GM19240 (cell line): ENCODE data around the gene PRR5L.
"Not testable (repeated sequence)": the region's sequence is repeated elsewhere in the genome, so short reads cannot be mapped to it uniquely, and the experiment has no call there.

ENCODE experiments used
- DNase-seq: peaks from one replicate; pipeline ENCODE4 v3.0.0; 2011; ENCODE audit warnings: low spot score; ENCODE audit not compliant: insufficient read length

PRR5L gene

GRCh38 chr11:36325403-36325802, 29.3 kb downstream of the PRR5L start:
- DNase-seq: not testable (repeated sequence)

GRCh38 chr11:36326524-36327419, 30.7 kb downstream of the PRR5L start:
- no peak for DNase-seq

DNA sequence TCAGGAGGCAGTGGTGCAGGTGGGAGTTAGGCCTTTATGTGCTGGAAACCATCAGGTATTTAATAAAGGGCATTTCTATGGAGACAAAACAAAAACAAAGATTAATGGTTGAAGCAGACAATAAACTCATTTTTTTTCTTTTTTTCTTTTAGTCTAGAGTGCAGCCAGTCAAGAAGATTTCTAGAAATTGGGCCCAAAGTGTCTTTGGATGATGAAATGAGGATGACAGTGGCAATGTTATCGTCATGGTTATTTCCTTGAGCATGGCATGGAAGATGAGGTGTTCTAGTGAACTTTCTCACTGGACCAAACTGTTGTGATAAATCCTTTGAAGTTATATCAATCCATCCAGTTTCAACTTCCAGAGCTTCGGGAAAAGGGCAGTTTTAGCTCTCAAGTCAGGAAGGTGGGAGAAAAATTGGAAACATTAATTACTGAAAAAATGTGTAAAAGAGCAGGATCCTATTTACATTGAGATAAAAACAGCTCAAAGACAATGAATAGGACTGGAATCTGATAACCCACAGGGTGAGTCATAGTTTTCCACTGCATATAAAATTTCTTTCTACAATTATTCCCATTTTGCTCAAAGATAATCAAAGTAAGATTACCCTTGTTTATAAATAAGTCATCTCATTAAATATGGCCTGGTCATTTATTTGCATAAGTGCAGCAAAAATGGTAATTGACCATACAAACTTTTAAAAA, 33.0 kb downstream of the PRR5L start:
- DNase-seq: no peak

GRCh38 chr11:36330411-36330810, 34.3 kb downstream of the PRR5L start:
- no peak for DNase-seq

DNA sequence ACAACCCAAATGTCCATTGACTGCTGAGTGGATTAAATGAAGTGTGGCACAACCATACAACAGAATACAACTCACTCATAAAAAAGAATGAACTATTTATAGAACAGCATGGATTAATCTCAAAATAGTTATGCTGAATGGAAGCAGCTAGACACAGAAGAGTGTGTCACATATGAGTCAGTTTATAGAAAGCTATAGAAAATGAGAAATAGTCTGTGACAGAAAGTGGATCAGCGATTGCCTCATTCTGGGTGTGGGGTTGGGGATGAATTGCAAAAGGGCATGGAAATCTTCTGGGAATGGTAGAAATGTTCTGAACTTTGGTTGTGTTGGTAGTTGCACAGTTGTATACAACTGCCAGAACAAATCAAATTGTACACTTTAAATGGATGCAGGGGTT, 37.4 kb downstream of the PRR5L start:
- no peak for DNase-seq

- no peak for DNase-seq
Measured at GRCh38 chr11:36333897-36334296, 37.8 kb downstream of the PRR5L start.

DNA sequence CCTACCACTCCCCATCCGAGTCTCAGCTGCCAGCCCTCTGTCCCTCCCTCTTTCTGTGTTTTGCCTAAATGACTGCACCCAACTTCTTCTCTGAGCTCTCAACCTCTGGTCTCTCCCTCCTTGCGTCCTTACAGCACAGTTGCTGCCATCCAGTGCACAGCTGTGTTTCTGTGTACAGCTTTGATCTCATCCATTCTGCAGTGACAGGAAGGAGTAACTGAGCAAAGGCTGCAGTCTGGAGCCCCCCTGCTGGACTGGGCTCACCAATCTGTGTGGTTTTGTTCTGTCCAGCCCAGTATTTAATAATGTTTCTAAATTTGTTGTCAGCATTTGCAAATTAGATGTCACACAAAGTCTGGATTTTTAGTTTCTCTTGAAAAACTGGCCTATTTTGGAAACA, 43.8 kb downstream of the PRR5L start:
- DNase-seq: no peak

- DNase-seq: no peak
Measured at GRCh38 chr11:36340897-36341296, 44.8 kb downstream of the PRR5L start.

DNA sequence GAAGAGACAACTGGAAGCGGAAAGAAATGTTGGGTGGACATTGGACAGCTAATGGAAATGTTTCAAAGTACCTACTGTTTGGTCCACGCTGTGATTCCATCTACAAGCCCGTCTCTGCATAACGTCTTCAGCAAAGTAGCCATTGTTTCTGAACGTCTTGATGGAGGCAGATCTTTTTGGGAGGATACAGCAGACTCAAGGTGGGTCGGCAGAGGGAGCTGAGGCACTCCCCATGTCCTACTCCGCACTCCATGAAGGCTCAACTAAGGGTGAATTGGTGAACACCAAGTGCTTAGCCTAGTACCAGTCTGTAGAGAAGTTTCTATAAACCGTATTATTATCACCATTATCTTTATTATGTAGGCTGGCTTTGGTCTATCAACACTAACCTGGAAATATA, 45.8 kb downstream of the PRR5L start:
- no peak for DNase-seq

GRCh38 chr11:36342327-36342726, 46.2 kb downstream of the PRR5L start:
- no peak for DNase-seq

- no peak for DNase-seq
Measured at GRCh38 chr11:36343436-36343835, 47.3 kb downstream of the PRR5L start.

GRCh38 chr11:36345084-36345511, 49.0 kb downstream of the PRR5L start:
- no peak for DNase-seq

- no peak for DNase-seq
Measured at GRCh38 chr11:36345535-36346141, 49.5 kb downstream of the PRR5L start.

- no peak for DNase-seq
Measured at GRCh38 chr11:36346562-36347383, 50.7 kb downstream of the PRR5L start.

DNA sequence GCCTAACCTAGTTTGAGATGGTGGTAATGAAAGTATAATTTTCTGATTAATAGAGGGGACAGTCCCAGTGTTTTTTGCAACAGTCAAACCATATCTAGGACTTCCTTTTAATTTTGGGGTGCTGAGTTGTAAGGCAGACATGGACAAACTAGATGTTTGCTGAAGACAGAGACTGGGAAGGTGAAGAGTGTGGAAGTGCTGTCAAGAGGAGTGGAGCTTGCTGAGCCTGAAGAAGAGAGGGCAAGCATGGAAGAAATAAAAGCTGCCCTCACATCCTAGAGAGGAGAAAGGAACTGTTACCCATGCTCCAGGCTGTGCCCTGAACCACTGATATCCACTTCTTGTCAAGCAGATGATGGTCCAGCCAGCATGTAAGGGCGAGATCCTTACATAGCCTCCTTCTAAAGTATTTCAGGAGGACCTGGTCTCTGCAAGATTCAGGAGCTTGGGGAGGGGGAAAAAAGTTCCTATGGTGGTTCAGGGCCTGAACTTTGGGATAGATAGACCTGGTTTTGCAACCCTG, 51.4 kb downstream of the PRR5L start:
- DNase-seq: no peak

- no peak for DNase-seq
Measured at GRCh38 chr11:36349351-36350136, 53.5 kb downstream of the PRR5L start.

- DNase-seq: no peak
Measured at GRCh38 chr11:36350137-36350513, 54.0 kb downstream of the PRR5L start.

DNA sequence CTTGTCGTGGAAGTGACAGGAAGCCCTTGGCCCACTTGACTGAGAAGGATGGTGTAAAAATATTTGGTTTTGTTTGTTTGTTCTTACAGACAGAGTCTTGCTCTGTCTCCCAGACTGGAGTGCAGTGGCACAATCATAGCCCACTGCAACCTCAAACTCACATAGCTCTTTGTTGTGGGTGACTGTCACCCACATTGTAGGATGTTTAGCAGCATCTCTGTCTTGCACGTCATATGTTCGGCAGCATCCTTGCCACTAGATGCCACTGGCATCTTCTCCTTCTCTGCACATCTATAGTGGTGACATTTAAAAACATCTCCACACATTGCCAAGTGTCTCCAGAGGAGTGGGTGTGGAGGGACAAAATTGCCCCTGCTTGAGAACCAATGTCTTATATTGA, 56.8 kb downstream of the PRR5L start:
- no peak for DNase-seq

- DNase-seq: no peak
Measured at GRCh38 chr11:36354221-36355003, 58.3 kb downstream of the PRR5L start.

DNA sequence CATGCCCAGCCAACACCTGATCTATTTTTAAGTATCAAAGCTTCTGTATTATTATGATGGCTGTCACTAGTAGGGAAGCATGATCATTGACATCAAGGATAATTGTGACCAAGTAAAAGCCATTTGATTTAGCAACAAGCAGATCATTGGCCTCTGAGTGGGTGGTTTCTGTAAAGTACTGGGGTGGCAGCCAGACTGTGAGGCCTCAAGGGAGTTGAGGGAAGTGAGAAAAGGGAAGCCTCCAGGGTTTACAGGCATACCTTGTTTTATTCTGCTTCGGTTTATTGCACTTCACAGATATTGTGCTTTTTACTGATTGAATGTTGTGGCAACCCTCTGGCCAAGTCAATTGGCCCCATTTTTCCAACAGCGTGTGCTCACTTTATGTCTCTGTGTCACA, 60.1 kb downstream of the PRR5L start:
- no peak for DNase-seq
